GM12875 (cell line): ENCODE data around the gene SRCIN1.
A peak's percentile ranks its signal among the peaks of the same experiment; 100 is the strongest.
"Not testable (repeated sequence)": the region's sequence is repeated elsewhere in the genome, so short reads cannot be mapped to it uniquely, and the experiment has no call there.

ENCODE experiments used
- H3K4me3 ChIP-seq: one replicate; pipeline ENCODE4 v1.5.1; 2011; ENCODE audit warnings: low read depth, low read length, control low read depth
- TF ChIP-seq, protein P1 (sequence below): IDR thresholded peaks from 2 replicates; pipeline ENCODE4 v1.5.1; 2011; ENCODE audit warnings: low read depth, mild to moderate bottlenecking, control low read depth, inconsistent platforms, low read length, moderate library complexity, borderline replicate concordance; ENCODE audit not compliant: insufficient read depth

SRCIN1 gene, protein sequence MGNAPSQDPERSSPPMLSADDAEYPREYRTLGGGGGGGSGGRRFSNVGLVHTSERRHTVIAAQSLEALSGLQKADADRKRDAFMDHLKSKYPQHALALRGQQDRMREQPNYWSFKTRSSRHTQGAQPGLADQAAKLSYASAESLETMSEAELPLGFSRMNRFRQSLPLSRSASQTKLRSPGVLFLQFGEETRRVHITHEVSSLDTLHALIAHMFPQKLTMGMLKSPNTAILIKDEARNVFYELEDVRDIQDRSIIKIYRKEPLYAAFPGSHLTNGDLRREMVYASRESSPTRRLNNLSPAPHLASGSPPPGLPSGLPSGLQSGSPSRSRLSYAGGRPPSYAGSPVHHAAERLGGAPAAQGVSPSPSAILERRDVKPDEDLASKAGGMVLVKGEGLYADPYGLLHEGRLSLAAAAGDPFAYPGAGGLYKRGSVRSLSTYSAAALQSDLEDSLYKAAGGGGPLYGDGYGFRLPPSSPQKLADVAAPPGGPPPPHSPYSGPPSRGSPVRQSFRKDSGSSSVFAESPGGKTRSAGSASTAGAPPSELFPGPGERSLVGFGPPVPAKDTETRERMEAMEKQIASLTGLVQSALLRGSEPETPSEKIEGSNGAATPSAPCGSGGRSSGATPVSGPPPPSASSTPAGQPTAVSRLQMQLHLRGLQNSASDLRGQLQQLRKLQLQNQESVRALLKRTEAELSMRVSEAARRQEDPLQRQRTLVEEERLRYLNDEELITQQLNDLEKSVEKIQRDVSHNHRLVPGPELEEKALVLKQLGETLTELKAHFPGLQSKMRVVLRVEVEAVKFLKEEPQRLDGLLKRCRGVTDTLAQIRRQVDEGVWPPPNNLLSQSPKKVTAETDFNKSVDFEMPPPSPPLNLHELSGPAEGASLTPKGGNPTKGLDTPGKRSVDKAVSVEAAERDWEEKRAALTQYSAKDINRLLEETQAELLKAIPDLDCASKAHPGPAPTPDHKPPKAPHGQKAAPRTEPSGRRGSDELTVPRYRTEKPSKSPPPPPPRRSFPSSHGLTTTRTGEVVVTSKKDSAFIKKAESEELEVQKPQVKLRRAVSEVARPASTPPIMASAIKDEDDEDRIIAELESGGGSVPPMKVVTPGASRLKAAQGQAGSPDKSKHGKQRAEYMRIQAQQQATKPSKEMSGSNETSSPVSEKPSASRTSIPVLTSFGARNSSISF

DNA sequence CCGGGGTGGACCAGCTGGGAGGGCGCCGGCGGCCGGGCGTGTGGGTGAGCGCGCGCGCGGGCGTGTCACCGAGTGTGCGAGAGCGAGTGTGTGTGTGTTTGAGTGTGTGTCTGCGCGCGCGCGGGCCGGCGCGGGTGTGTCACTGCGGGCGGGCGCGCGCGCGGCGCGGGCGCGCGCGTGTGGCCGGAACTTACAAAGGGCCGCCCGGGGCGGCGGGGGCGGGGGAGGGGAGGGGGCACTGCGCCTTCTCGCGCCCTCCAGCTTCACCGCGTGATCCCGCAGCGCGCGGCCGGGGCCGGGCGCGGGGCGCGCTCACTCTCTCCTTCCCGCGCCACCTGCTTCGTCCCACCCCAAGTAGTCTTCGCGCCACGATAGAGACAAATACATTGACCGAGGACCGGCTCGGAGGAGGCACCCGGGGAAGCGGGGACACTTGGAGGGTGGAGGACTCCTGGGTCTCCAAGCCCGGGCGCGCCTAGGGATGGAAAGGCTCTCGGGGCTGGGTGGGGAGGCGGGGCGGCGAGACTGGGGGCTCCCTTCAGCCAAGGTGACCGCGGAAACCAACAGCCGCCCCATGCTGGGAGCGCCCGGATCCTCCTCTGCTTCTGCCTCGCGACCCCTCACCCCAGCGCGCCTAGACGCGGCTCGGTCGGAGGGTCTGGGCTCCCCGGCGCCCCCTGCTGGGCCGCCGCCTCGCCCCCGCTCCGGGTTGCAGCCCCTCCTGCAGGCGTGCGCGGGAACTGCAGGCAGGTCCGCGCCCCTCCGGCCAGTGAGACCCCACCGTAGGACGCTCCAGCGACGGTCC lies at the start of gene SRCIN1:
Gene SRCIN1 (minus strand): TSS at position 112 of the 805 bp plus-strand sequence. CDS start 247 bp downstream, outside the sequence.
- H3K4me3 ChIP-seq = peak within 1 kb of the TSS; percentile 58
- TF ChIP-seq, protein P1, sequence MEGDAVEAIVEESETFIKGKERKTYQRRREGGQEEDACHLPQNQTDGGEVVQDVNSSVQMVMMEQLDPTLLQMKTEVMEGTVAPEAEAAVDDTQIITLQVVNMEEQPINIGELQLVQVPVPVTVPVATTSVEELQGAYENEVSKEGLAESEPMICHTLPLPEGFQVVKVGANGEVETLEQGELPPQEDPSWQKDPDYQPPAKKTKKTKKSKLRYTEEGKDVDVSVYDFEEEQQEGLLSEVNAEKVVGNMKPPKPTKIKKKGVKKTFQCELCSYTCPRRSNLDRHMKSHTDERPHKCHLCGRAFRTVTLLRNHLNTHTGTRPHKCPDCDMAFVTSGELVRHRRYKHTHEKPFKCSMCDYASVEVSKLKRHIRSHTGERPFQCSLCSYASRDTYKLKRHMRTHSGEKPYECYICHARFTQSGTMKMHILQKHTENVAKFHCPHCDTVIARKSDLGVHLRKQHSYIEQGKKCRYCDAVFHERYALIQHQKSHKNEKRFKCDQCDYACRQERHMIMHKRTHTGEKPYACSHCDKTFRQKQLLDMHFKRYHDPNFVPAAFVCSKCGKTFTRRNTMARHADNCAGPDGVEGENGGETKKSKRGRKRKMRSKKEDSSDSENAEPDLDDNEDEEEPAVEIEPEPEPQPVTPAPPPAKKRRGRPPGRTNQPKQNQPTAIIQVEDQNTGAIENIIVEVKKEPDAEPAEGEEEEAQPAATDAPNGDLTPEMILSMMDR = peak; percentile 100

DNA sequence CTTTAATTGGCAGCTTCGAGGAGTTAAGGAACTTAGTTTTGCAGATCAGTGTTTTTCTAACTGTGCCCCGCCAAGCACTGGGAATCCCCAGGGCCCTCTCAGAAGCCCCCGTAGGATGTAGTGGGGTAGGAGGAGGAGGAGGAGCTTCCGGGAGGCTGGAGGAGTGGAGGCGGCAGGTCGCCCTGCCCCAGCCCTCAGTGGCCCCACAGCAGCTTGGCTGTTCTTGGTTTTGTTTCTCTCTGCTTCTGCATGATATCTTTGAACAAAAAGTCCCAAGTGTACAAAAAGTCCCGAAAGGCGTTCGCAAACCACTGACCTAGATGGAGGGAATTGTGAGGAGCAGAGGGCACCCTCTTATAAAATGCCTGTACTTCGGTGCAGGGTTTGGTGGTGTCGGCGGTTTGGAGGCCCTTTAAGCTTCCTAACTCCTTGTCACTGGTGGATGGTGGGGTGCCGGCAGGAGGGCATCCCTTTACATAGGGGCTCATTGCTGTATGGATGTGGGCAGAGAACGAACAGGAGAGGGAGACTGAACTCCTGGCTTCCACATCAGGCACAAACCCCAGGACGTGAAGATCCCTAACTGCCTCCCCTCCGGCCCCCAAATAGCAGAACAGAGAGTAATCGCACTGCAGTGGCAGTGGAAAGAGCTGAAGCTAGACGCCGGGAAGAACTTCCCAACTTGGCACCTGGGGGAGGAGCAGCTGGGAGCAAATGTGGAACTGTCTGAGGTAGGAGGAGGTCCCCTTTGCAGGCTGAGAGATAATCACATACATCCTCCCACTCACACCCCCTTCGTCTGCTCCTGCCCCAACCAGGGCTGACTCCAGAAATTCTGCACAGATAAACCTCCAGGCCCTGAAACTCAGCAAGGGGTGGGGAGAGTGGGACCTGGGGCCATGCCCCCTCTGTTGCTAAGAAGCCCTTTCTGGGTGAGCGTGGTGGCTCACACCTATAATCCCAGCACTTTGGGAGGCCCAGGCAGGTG lies 49.0 kb upstream of the SRCIN1 start:
- TF ChIP-seq, protein P1 = no peak
- H3K4me3 ChIP-seq = peak overlapping the region; percentile 3

DNA sequence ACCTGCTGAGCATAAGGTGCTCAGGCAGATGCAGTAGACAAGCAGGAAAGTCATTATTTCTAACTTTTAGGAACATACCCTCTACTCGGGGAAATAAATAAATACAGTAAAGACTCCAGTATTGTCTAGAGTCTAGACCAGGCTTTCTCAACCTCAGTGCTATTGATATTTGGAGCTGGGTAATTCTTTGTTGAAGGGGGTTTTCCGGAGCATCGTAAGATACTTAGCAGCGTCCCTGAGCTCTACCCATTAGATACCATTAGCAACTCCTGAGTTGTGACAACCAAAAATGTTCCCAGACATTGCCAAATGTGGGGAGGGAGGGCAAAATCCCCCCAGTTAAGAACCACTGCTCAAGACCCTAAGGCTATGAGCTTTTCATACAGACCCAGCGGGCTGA lies 47.9 kb upstream of the SRCIN1 start:
- no peak overlapping the region for H3K4me3 ChIP-seq
- TF ChIP-seq, protein P1 = no peak

DNA sequence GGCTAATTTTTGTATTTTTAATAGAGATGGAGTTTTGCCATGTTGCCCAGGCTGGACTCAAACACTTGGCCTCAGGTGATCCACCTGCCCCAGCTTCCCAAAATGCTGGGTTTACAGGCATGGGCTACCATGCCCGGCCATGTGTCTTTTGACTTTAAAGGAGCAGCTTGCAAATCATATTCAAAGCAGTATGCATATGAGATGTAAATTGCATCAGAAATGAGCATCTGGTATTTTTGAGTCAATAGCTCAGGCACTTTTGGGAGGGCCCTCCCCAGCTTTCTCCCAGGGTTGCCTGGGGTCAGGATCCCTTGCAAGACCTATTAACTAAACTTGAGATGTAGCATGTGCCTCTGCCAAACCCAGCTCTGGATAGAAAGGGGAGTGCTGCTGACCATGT lies 47.5 kb upstream of the SRCIN1 start:
- H3K4me3 ChIP-seq = no peak overlapping the region
- TF ChIP-seq, protein P1 = no peak

DNA sequence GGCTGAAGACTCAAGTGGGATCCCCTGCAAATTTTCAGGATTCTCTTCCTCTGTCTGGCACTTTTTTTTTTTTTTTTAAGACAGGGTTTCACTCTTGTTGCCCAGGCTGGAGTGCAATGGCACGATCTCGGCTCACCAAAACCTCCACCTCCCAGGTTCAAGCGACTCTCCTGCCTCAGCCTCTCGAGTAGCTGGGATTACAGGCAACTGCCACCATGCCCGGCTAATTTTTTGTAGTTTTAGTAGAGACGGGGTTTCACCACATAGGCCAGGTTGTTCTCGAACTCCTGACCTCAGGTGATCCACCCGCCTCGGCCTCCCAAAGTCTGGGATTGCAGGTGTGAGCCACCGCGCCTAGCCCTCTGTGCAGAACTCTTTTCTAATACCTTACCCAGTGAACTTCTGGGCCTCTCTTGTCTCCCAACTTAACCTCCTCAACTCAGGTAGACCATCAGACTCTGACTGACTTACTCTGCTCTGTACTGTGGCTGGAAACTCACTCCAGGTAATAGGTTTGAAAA lies 45.0 kb upstream of the SRCIN1 start:
- not testable (repeated sequence) for H3K4me3 ChIP-seq

DNA sequence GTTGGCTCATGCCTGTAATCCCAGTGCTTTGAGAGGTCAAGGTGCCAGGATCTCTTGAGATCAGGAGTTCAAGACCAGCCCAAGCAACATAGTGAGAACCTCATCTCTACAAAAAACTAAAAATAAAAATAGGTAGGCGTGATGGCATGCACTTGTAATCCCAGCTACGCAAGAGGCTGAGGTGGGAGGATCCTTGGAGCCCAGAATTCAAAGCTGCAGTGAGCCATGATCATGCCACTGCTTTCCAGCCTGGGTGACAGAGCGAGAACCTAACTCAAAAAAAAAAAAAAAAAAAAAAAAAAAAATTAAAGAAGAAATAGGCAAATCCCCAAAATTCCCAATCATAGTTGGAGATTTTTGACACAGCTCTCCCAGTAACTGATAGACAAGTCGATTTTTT lies 32.2 kb upstream of the SRCIN1 start:
- TF ChIP-seq, protein P1 = no peak
- H3K4me3 ChIP-seq = no peak overlapping the region
